PC-9 (cell line): ENCODE data around the gene TBC1D22A.

Experiments
- CTCF ChIP-seq: fragments of 200-600 bp; sonication (generic); conservative IDR thresholded peaks from 2 replicates; pipeline ENCODE4 v1.6.1; 2017; ENCODE audit warnings: mixed run types, antibody characterized with exemption, mild to moderate bottlenecking, moderate library complexity
- EZH2 ChIP-seq: fragments of 200-600 bp; sonication (generic); IDR thresholded peaks from 2 replicates; pipeline ENCODE4 v1.8.0; 2017; ENCODE audit warnings: antibody characterized with exemption, low read depth

DNA sequence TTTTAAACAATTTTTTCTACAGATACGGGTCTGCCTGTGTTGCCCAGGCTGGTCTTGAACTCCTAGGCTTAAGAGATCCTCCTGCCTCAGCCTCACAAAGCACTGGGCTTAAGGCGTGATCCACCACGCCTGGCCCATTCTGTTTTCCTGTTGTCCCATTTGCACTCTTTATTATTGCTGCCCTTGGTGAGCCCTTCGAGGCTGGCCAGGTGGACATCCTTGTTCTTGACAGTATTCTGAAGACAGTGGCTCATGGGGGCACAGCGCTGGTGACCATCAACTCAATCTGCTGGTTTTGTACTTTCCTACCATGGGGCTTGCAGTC is 35.6 kb downstream of the TBC1D22A start:
- TF ChIP-seq EZH2, result no peak
- TF ChIP-seq CTCF, result no peak
